ENCODE results near the gene GSTT2.
A peak's percentile ranks its signal among the peaks of the same experiment; 100 is the strongest.
"Not testable (repeated sequence)": the region's sequence is repeated elsewhere in the genome, so short reads cannot be mapped to it uniquely, and the experiment has no call there.

The GSTT2 gene

DNA sequence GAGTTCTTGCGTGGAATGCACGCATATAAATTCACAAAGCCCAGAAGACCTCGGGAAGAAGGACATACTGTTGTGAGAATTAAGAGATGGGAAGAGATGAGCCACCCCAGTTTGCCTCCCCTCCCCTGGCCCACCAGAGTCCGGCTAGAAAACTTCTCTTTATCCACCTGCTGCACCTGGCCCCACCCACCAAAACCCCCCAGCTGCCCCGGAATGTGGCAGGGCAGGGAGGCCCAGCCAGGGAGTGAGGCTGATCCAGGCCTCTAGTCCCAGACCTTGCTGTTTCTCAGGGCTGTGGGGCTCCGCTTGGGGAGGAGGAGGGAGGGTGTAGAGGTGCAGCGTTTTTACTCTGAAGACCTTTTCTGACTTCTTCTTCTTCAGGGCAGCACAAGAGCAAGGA, 633 bp downstream of the GSTT2 start:
- H3K27me3 ChIP-seq (ENCODE audit: insufficient read depth, low read length, poor library complexity); H2AFZ ChIP-seq (ENCODE audit: low read depth, low read length); H3K4me1 ChIP-seq (ENCODE audit: insufficient read depth, low read length); H4K20me1 ChIP-seq (ENCODE audit: insufficient read depth, low read length); ATAC-seq (ENCODE audit: insufficient read depth, low read depth); H3K27ac ChIP-seq (ENCODE audit: low read length); DNase-seq; H3K36me3 ChIP-seq (ENCODE audit: insufficient read depth, low read length); H3K4me2 ChIP-seq (ENCODE audit: insufficient read depth, low read length); H3K9ac ChIP-seq (ENCODE audit: low read depth, low read length); H3K79me2 ChIP-seq (ENCODE audit: insufficient read depth, low read length); H3K9me3 ChIP-seq (ENCODE audit: insufficient read depth, low read length, severe bottlenecking); H3K4me3 ChIP-seq (ENCODE audit: low read depth in 1 of 2, low read length in 2 of 2): not testable (repeated sequence)

GRCh38 chr22:23984430-23984829, 4.5 kb downstream of the GSTT2 start:
- Histone ChIP-seq H3K4me3 (ENCODE audit: low read depth in 1 of 2, low read length in 2 of 2) (no peak overlapping the region), H4K20me1 (ENCODE audit: insufficient read depth, low read length) (no peaks in the 10 kb centered on the region), H3K27me3 (ENCODE audit: insufficient read depth, low read length, poor library complexity) (no peaks in the 10 kb centered on the region), H3K9me3 (ENCODE audit: insufficient read depth, low read length, severe bottlenecking) (no peaks in the 10 kb centered on the region), H3K79me2 (ENCODE audit: insufficient read depth, low read length) (no peaks in the 10 kb centered on the region), H3K27ac (ENCODE audit: low read length) (no peak overlapping the region), H3K4me2 (ENCODE audit: insufficient read depth, low read length) (no peak overlapping the region), H3K4me1 (ENCODE audit: insufficient read depth, low read length) (no peaks in the 10 kb centered on the region), H2AFZ (ENCODE audit: low read depth, low read length) (no peak overlapping the region), H3K36me3 (ENCODE audit: insufficient read depth, low read length) (no peaks in the 10 kb centered on the region), H3K9ac (ENCODE audit: low read depth, low read length) (no peak overlapping the region)
- ATAC-seq (ENCODE audit: insufficient read depth, low read depth) (peak; percentile 97), DNase-seq (peak; percentile 63)
- TF ChIP-seq EZH2 (IDR thresholded peaks at IDR 0.05; ENCODE audit: borderline replicate concordance, low read depth, low read length, severe bottlenecking) (no peak), CTCF (IDR thresholded peaks at IDR 0.05; ENCODE audit: borderline replicate concordance, extremely low read depth, low read length, poor library complexity, severe bottlenecking) (peak; percentile 77)

- H3K36me3 ChIP-seq (ENCODE audit: insufficient read depth, low read length); H3K4me1 ChIP-seq (ENCODE audit: insufficient read depth, low read length); H3K79me2 ChIP-seq (ENCODE audit: insufficient read depth, low read length); DNase-seq; H4K20me1 ChIP-seq (ENCODE audit: insufficient read depth, low read length); H3K9ac ChIP-seq (ENCODE audit: low read depth, low read length); H2AFZ ChIP-seq (ENCODE audit: low read depth, low read length); ATAC-seq (ENCODE audit: insufficient read depth, low read depth); H3K27me3 ChIP-seq (ENCODE audit: insufficient read depth, low read length, poor library complexity); H3K4me3 ChIP-seq (ENCODE audit: low read depth in 1 of 2, low read length in 2 of 2); H3K27ac ChIP-seq (ENCODE audit: low read length); H3K9me3 ChIP-seq (ENCODE audit: insufficient read depth, low read length, severe bottlenecking); H3K4me2 ChIP-seq (ENCODE audit: insufficient read depth, low read length): not testable (repeated sequence)
These were observed 6.2 kb downstream of the GSTT2 start for GRCh38 chr22:23986089-23986488.

DNA sequence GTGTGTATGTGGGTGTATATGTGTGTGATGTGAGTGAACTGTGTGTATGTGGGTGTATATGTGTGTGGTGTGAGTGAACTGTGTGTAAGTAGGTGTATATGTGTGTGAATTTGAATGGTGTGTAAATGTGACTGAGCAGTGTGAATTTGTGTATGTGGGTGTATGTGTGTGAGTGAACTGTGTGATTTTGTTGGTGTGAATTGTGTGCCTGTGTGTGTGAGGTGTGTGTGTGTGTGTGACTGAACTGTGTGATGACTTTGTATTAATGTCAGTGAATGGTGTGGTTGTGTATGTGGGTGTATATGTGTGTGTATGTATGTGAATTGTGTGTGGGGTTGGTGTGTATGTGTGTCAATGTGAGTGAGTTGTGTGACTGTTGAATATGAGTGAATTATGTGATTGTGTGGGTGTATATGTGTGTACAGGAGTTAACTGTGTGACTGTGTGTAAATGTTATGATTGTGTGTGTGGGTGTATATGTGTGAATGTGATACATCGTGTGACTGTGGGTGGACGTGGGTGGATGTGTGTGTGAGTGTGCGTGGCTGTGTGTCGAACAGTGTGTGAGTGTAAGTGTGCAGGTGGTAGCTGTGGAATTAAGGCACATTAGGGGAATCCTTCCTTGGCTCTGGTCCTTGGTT, 6.7 kb downstream of the GSTT2 start:
- not testable (repeated sequence) for H3K4me1 ChIP-seq (ENCODE audit: insufficient read depth, low read length); ATAC-seq (ENCODE audit: insufficient read depth, low read depth); H3K9ac ChIP-seq (ENCODE audit: low read depth, low read length); H4K20me1 ChIP-seq (ENCODE audit: insufficient read depth, low read length); H3K27ac ChIP-seq (ENCODE audit: low read length); H3K79me2 ChIP-seq (ENCODE audit: insufficient read depth, low read length); DNase-seq; H3K4me3 ChIP-seq (ENCODE audit: low read depth in 1 of 2, low read length in 2 of 2); H3K36me3 ChIP-seq (ENCODE audit: insufficient read depth, low read length); H3K4me2 ChIP-seq (ENCODE audit: insufficient read depth, low read length); H3K27me3 ChIP-seq (ENCODE audit: insufficient read depth, low read length, poor library complexity); H3K9me3 ChIP-seq (ENCODE audit: insufficient read depth, low read length, severe bottlenecking); H2AFZ ChIP-seq (ENCODE audit: low read depth, low read length)

DNA sequence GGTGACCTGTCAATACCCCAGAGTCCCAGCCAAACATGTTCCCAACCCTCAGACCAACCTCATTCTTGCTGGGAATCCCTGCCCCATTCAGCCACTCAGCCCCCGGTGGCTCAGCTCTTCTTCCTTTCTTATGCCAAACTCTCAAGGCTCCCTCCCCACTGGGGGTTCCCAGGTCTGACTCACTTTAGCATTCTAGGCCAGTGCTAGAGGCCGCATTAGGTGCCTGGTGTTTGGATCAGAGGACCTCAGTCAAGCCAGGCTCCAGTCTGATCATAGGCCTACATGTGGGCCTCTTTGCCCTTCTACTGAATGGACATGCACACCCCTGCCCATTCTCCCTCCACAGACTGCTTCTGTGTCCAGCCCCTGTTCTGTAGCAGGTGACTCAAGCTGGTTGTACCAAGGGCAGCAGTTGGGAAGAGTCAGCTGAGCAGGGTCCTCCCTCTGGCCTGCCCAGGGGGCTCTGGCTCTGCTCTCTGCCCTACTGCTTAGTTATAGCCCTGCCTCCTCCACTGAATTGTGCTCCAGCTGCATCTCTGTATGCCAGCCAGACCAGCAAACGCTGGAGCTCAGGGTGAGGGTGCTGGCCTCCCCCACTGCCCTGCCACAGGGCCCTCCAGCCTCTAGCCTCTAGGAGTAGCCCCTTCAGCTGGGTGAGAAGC, 9.8 kb downstream of the GSTT2 start:
- not testable (repeated sequence) for H3K4me1 ChIP-seq (ENCODE audit: insufficient read depth, low read length); H3K9me3 ChIP-seq (ENCODE audit: insufficient read depth, low read length, severe bottlenecking); H3K27me3 ChIP-seq (ENCODE audit: insufficient read depth, low read length, poor library complexity); H3K27ac ChIP-seq (ENCODE audit: low read length); H2AFZ ChIP-seq (ENCODE audit: low read depth, low read length); H3K9ac ChIP-seq (ENCODE audit: low read depth, low read length); ATAC-seq (ENCODE audit: insufficient read depth, low read depth); H3K79me2 ChIP-seq (ENCODE audit: insufficient read depth, low read length); H3K4me3 ChIP-seq (ENCODE audit: low read depth in 1 of 2, low read length in 2 of 2); DNase-seq; H3K36me3 ChIP-seq (ENCODE audit: insufficient read depth, low read length); H4K20me1 ChIP-seq (ENCODE audit: insufficient read depth, low read length); H3K4me2 ChIP-seq (ENCODE audit: insufficient read depth, low read length)

DNA sequence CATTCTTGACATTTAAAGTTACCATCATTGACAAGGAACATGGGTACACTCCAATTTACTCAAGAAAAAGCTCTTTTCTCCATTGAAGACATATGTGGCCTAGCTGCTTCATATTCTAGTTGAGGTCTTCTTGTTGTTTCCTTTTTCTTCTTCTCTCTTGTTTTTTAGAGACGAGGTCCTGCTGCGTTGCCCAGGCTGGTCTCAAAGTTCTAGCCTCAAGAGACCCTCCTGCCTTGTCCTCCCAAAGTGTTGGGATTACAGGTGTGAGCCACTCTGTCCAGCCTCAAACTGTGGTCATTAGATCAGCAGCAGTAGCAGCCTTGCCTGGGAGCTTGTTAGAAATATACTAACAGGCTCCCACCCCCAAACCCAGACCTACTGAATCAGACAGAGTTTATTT, 13.1 kb downstream of the GSTT2 start:
- not testable (repeated sequence) for H3K36me3 ChIP-seq (ENCODE audit: insufficient read depth, low read length); H4K20me1 ChIP-seq (ENCODE audit: insufficient read depth, low read length); H3K4me3 ChIP-seq (ENCODE audit: low read depth in 1 of 2, low read length in 2 of 2); H3K4me2 ChIP-seq (ENCODE audit: insufficient read depth, low read length); H3K4me1 ChIP-seq (ENCODE audit: insufficient read depth, low read length); H3K27ac ChIP-seq (ENCODE audit: low read length); DNase-seq; H3K9me3 ChIP-seq (ENCODE audit: insufficient read depth, low read length, severe bottlenecking); H3K27me3 ChIP-seq (ENCODE audit: insufficient read depth, low read length, poor library complexity); H2AFZ ChIP-seq (ENCODE audit: low read depth, low read length); H3K79me2 ChIP-seq (ENCODE audit: insufficient read depth, low read length); H3K9ac ChIP-seq (ENCODE audit: low read depth, low read length); ATAC-seq (ENCODE audit: insufficient read depth, low read depth)

DNA sequence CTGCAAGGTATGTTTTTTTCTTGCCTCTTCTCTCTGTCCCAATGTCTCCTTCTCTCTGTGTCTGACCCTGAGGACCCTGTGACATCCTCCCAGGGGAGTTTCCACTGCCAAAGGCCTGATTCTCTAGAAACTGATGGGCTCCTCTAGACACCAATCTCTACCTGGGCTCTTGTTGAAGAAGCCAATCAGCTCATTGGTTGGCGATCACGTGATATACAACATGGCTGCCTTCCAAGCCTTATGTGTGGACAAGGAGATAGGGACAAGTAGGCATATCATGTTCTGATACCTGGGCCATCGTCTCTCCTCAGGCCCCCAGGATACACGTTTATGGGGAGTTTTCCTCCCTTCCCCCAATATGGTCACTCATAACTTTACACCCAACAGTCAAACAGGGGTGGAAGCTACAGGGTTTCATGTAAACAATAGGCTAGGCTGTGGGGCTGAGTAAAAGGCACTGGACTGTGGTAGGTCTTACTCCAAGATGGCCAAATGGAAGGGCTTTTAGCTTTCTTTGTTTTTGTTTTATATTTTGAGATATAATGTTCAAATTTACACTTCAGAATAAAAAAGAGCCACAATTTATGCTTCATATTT, 13.7 kb downstream of the GSTT2 start:
- not testable (repeated sequence) for H3K9ac ChIP-seq (ENCODE audit: low read depth, low read length); H3K4me1 ChIP-seq (ENCODE audit: insufficient read depth, low read length); H3K79me2 ChIP-seq (ENCODE audit: insufficient read depth, low read length); H3K27ac ChIP-seq (ENCODE audit: low read length); H4K20me1 ChIP-seq (ENCODE audit: insufficient read depth, low read length); H3K9me3 ChIP-seq (ENCODE audit: insufficient read depth, low read length, severe bottlenecking); H3K36me3 ChIP-seq (ENCODE audit: insufficient read depth, low read length); ATAC-seq (ENCODE audit: insufficient read depth, low read depth); H3K4me3 ChIP-seq (ENCODE audit: low read depth in 1 of 2, low read length in 2 of 2); DNase-seq; H3K4me2 ChIP-seq (ENCODE audit: insufficient read depth, low read length); H3K27me3 ChIP-seq (ENCODE audit: insufficient read depth, low read length, poor library complexity); H2AFZ ChIP-seq (ENCODE audit: low read depth, low read length)

Data from DND-41 (cell line).